ENCODE measurements around the gene STK11.

The STK11 gene

GRCh38 chr19:1275260-1275975, 69.8 kb downstream of the STK11 start, which contains the start of gene FAM174C:
Gene FAM174C, plus strand, starts transcription at chr19:1275530. Its CDS starts 20 bp downstream, at chr19:1275550.
- peak; percentile 97 for DNase-seq

- DNase-seq, result no peak
These were observed 70.5 kb downstream of the STK11 start for GRCh38 chr19:1275976-1276627.

DNA sequence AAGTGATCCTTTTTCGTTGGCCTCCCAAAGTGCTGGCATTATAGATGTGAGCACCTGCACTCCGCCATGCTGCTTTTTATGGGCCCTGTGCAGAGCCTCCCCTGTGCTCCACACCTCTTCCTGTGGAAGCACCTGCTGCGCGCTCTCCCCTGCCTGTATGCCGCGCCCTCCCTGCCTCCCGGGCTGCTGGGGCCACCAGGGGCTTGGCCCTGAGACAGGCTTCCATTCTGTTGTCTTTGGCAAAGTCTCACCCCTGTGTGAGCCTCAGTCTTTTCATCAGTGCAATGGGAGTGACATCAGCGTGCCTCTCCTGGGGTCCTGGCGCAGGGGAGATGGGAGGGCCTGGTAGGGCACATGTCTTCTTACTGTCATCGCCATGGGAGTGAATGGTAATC, 71.0 kb downstream of the STK11 start:
- DNase-seq, result peak; percentile 48

DNA sequence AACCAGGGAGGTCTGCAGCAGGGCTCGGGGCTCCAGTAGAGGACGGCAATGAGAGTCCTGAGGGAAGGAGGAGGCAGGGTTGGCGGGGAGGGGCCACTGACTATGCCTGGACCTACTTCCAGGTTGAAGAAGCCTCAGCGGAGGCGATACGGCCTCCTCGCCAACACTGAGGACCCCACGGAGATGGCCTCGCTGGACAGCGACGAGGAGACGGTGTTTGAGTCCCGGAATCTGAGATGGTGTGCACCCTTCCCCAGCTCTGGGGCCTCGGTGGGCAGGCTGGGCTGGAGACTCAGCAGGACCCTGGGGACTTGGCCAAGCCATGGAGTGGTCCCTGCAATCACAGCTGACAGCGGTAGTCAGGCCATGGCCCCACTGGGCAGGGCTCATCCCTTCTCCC, 71.5 kb downstream of the STK11 start:
- DNase-seq, result no peak

All from central memory CD4-positive, alpha-beta T cell (primary cell).